ENCODE data around the gene HSPBAP1.
A peak's percentile ranks its signal among the peaks of the same experiment; 100 is the strongest.

The HSPBAP1 gene

GRCh38 chr3:122802323-122802722, 8.7 kb upstream of the HSPBAP1 start:
- no peak for TF ChIP-seq CTCF (IDR thresholded peaks at IDR 0.05; ENCODE audit: poor library complexity, severe bottlenecking)

GRCh38 chr3:122800706-122801237, 7.1 kb upstream of the HSPBAP1 start:
- H3K9me3 ChIP-seq (ENCODE audit: severe bottlenecking), result no peaks in the 10 kb centered on the region
- no peaks in the 10 kb centered on the region for H3K27me3 ChIP-seq (ENCODE audit: insufficient read depth, poor library complexity, severe bottlenecking)
- peak overlapping the region; percentile 4 for H3K27ac ChIP-seq (ENCODE audit: poor library complexity, severe bottlenecking)
- peaks cover 18% of the 10 kb centered on the region for H3K4me1 ChIP-seq (ENCODE audit: insufficient read depth, poor library complexity, severe bottlenecking)
- DNase-seq (ENCODE audit: low spot score), result no peak
- H3K36me3 ChIP-seq (ENCODE audit: low read depth), result no peaks in the 10 kb centered on the region; the same call in 1 of the 2 replicates
- no peak overlapping the region for H3K4me3 ChIP-seq (ENCODE audit: severe bottlenecking)
- no peak for TF ChIP-seq CTCF (IDR thresholded peaks at IDR 0.05; ENCODE audit: poor library complexity, severe bottlenecking)
- peak; percentile 96 for ATAC-seq (ENCODE audit: low read depth)

More at GRCh38 chr3:122802323-122802722, 8.7 kb upstream of the HSPBAP1 start:
- Histone ChIP-seq H3K9me3 (ENCODE audit: severe bottlenecking) (no peaks in the 10 kb centered on the region), H3K27me3 (ENCODE audit: insufficient read depth, poor library complexity, severe bottlenecking) (no peaks in the 10 kb centered on the region), H3K4me3 (ENCODE audit: severe bottlenecking) (no peak overlapping the region), H3K4me1 (ENCODE audit: insufficient read depth, poor library complexity, severe bottlenecking) (peaks cover 14% of the 10 kb centered on the region), H3K36me3 (ENCODE audit: low read depth) (no peaks in the 10 kb centered on the region; the same call in 1 of the 2 replicates), H3K27ac (ENCODE audit: poor library complexity, severe bottlenecking) (no peak overlapping the region)
- DNase-seq (ENCODE audit: low spot score) (no peak), ATAC-seq (ENCODE audit: low read depth) (no peak)

- no peak for TF ChIP-seq CTCF (IDR thresholded peaks at IDR 0.05; ENCODE audit: poor library complexity, severe bottlenecking)
- peaks cover 19% of the 10 kb centered on the region for H3K4me1 ChIP-seq (ENCODE audit: insufficient read depth, poor library complexity, severe bottlenecking)
- no peaks in the 10 kb centered on the region for H3K27me3 ChIP-seq (ENCODE audit: insufficient read depth, poor library complexity, severe bottlenecking)
- H3K9me3 ChIP-seq (ENCODE audit: severe bottlenecking), result no peaks in the 10 kb centered on the region
- DNase-seq (ENCODE audit: low spot score) (no peak), ATAC-seq (ENCODE audit: low read depth) (no peak)
- no peaks in the 10 kb centered on the region; the same call in 1 of the 2 replicates for H3K36me3 ChIP-seq (ENCODE audit: low read depth)
- H3K27ac ChIP-seq (ENCODE audit: poor library complexity, severe bottlenecking), result no peak overlapping the region
- H3K4me3 ChIP-seq (ENCODE audit: severe bottlenecking), result no peak overlapping the region
Observed at GRCh38 chr3:122800031-122800430, 6.4 kb upstream of the HSPBAP1 start.

- TF ChIP-seq CTCF (IDR thresholded peaks at IDR 0.05; ENCODE audit: poor library complexity, severe bottlenecking), result no peak
- ATAC-seq (ENCODE audit: low read depth) (no peak), DNase-seq (ENCODE audit: low spot score) (no peak)
- Histone ChIP-seq H3K4me3 (ENCODE audit: severe bottlenecking) (no peak overlapping the region), H3K27me3 (ENCODE audit: insufficient read depth, poor library complexity, severe bottlenecking) (no peaks in the 10 kb centered on the region), H3K36me3 (ENCODE audit: low read depth) (no peaks in the 10 kb centered on the region), H3K9me3 (ENCODE audit: severe bottlenecking) (no peaks in the 10 kb centered on the region), H3K27ac (ENCODE audit: poor library complexity, severe bottlenecking) (no peak overlapping the region), H3K4me1 (ENCODE audit: insufficient read depth, poor library complexity, severe bottlenecking) (peaks cover 21% of the 10 kb centered on the region)
Observed at GRCh38 chr3:122799322-122799721, 5.7 kb upstream of the HSPBAP1 start.

GRCh38 chr3:122797291-122797690, 3.7 kb upstream of the HSPBAP1 start:
- H3K27ac ChIP-seq (ENCODE audit: poor library complexity, severe bottlenecking), result no peak overlapping the region

More at GRCh38 chr3:122797291-122797690, 3.7 kb upstream of the HSPBAP1 start:
- ATAC-seq (ENCODE audit: low read depth) (no peak), DNase-seq (ENCODE audit: low spot score) (no peak)
- no peak for TF ChIP-seq CTCF (IDR thresholded peaks at IDR 0.05; ENCODE audit: poor library complexity, severe bottlenecking)
- no peaks in the 10 kb centered on the region for H3K9me3 ChIP-seq (ENCODE audit: severe bottlenecking)
- peaks cover 22% of the 10 kb centered on the region for H3K4me1 ChIP-seq (ENCODE audit: insufficient read depth, poor library complexity, severe bottlenecking)
- H3K4me3 ChIP-seq (ENCODE audit: severe bottlenecking), result no peak overlapping the region
- no peaks in the 10 kb centered on the region for H3K27me3 ChIP-seq (ENCODE audit: insufficient read depth, poor library complexity, severe bottlenecking)
- no peaks in the 10 kb centered on the region for H3K36me3 ChIP-seq (ENCODE audit: low read depth)

Data from RWPE2 (cell line).